OCI-LY7 (cell line): ENCODE measurements around the gene FRMPD4. TPM values are rescaled to one million over a fixed set of nuclear protein-coding genes. Genes with fewer than 3 reads are reported as not detected.

Experiments used
- BruUV-seq: library from RNA; stranded (reverse); fragments of 400-500 nt; replicated peaks from 2 replicates; lab custom pipeline; 2021; lab: Mats Ljungman, UMichigan
- CTCF ChIA-PET: fragments of 300-600 bp; sonication (Branson Sonifier 250); formaldehyde crosslinking; loops from one replicate; lab custom pipeline; 2022; ENCODE audit warnings: antibody characterized with exemption; ENCODE audit not compliant: unreplicated experiment; lab: Charles Lee
- POLR2A ChIA-PET: fragments of 300-600 bp; sonication (Branson Sonifier 250); formaldehyde crosslinking; loops from one replicate; lab custom pipeline; 2022; ENCODE audit warnings: antibody characterized with exemption; lab: Charles Lee
- DNase-seq: peaks from one replicate; pipeline ENCODE4 v3.0.0-alpha.2; 2015; ENCODE audit warnings: low spot score
- H2AFZ ChIP-seq: fragments of 200-600 bp; sonication (generic), shearing (Covaris generic); 2 replicates; pipeline ENCODE4 v1.6.1; 2014; ENCODE audit warnings: mild to moderate bottlenecking, antibody characterized with exemption, low read length, moderate library complexity
- H3K27ac ChIP-seq: fragments of 200-600 bp; sonication (generic); 2 replicates; pipeline ENCODE4 v1.5.1; 2014; ENCODE audit warnings: mixed run types, low read depth, mild to moderate bottlenecking, moderate library complexity, low read length, inconsistent platforms; ENCODE audit not compliant: poor library complexity, severe bottlenecking
- H3K36me3 ChIP-seq: fragments of 200-600 bp; sonication (generic); 2 replicates; pipeline ENCODE4 v1.6.1; 2014; ENCODE audit warnings: mild to moderate bottlenecking, antibody characterized with exemption, low read length, moderate library complexity, mixed read lengths; ENCODE audit not compliant: insufficient read depth
- H3K4me1 ChIP-seq: fragments of 200-600 bp; sonication (generic); 2 replicates; pipeline ENCODE4 v1.5.1; 2014; ENCODE audit warnings: mild to moderate bottlenecking, low read length; ENCODE audit not compliant: insufficient read depth, poor library complexity, severe bottlenecking
- H3K4me2 ChIP-seq: fragments of 200-600 bp; sonication (generic); 2 replicates; pipeline ENCODE4 v1.6.1; 2014; ENCODE audit warnings: mild to moderate bottlenecking, low read length
- H3K4me3 ChIP-seq: fragments of 200-600 bp; sonication (generic); 2 replicates; pipeline ENCODE4 v1.5.1; 2014; ENCODE audit warnings: mild to moderate bottlenecking, low read depth, low read length; ENCODE audit not compliant: poor library complexity, severe bottlenecking
- H3K79me2 ChIP-seq: fragments of 200-600 bp; sonication (generic); 2 replicates; pipeline ENCODE4 v1.6.1; 2016; ENCODE audit warnings: low read depth, mild to moderate bottlenecking, low read length, moderate library complexity, mixed read lengths; ENCODE audit not compliant: insufficient read depth
- H3K9me2 ChIP-seq: fragments of 200-600 bp; sonication (generic); 2 replicates; pipeline ENCODE4 v1.6.1; 2016; ENCODE audit warnings: mild to moderate bottlenecking, low read length, mixed read lengths; ENCODE audit not compliant: insufficient read depth
- H3K9me3 ChIP-seq: fragments of 200-600 bp; sonication (generic); 2 replicates; pipeline ENCODE4 v1.6.1; 2014; ENCODE audit warnings: mild to moderate bottlenecking, mixed run types, low read length, mixed read lengths
- H4K20me1 ChIP-seq: fragments of 200-600 bp; sonication (generic); 2 replicates; pipeline ENCODE4 v1.6.1; 2014; ENCODE audit warnings: mild to moderate bottlenecking, antibody characterized with exemption, low read length, moderate library complexity, mixed read lengths; ENCODE audit not compliant: insufficient read depth
- CTCF ChIP-seq: fragments of 200-600 bp; sonication (generic); conservative IDR thresholded peaks from 2 replicates; pipeline ENCODE4 v1.5.1; 2014; ENCODE audit warnings: mild to moderate bottlenecking, antibody characterized with exemption, low read length, moderate library complexity, mixed read lengths
- EZH2phosphoT487 ChIP-seq: fragments of 200-600 bp; sonication (generic); IDR thresholded peaks from 2 replicates; pipeline ENCODE4 v1.6.1; 2018; ENCODE audit warnings: low read depth, borderline replicate concordance, mild to moderate bottlenecking, mixed run types, antibody characterized with exemption, low read length, moderate library complexity, mixed read lengths
- intact Hi-C: fragments of 100-400 bp; cut with micrococcal nuclease; formaldehyde crosslinking; loops from one replicate; pipeline ENCODE4 v1.10.0; 2022; ENCODE audit not compliant: unreplicated experiment
- total RNA-seq, 2 experiments: library from RNA; depleted of rRNA in 1 of 2; stranded (reverse); fragments of >200 nt in 1 of 2; shearing (Covaris generic) in 1 of 2; gene quantifications; 2 replicates each; pipeline ENCODE4 v1.2.3, GENCODE V29; 2014 to 2022

Gene FRMPD4
- total RNA-seq, 2 experiments from 2014 or later = not detected

- H3K79me2 ChIP-seq = no peaks in the 10 kb centered on the region
- H3K4me3 ChIP-seq = no peak overlapping the region
- H3K9me3 ChIP-seq = no peaks in the 10 kb centered on the region
- intact Hi-C loops = no loop called here
- no peak overlapping the region for H3K27ac ChIP-seq
- ChIA-PET CTCF (no interaction called here), POLR2A (interaction anchor here (0.9 kb wide), 1 partner anchor 23 kb away, joined by 3 read pairs; no protein-coding TSS in a partner anchor)
- no peaks in the 10 kb centered on the region for H3K4me1 ChIP-seq
- no peak overlapping the region for H3K4me2 ChIP-seq
- H2AFZ ChIP-seq = no peak overlapping the region
- no peaks in the 10 kb centered on the region for H3K36me3 ChIP-seq
- H4K20me1 ChIP-seq = no peaks in the 10 kb centered on the region
- no peaks in the 10 kb centered on the region for H3K9me2 ChIP-seq
- no peak for DNase-seq
- TF ChIP-seq EZH2phosphoT487 = no peak
- no peak for TF ChIP-seq CTCF
- BruUV-seq = no TSS peak
Measured at GRCh38 chrX:12489341-12489740, 351.1 kb downstream of the FRMPD4 start.

GRCh38 chrX:12494400-12495138, 356.3 kb downstream of the FRMPD4 start:
- DNase-seq = no peak
- Histone ChIP-seq H3K79me2 (no peaks in the 10 kb centered on the region), H3K4me3 (no peak overlapping the region), H3K36me3 (no peaks in the 10 kb centered on the region), H3K9me2 (no peaks in the 10 kb centered on the region), H3K9me3 (no peaks in the 10 kb centered on the region), H3K4me2 (no peak overlapping the region), H3K4me1 (peaks cover 15% of the 10 kb centered on the region), H2AFZ (no peak overlapping the region), H4K20me1 (no peaks in the 10 kb centered on the region), H3K27ac (no peak overlapping the region)
- CTCF ChIA-PET = no interaction called here
- no peak for TF ChIP-seq CTCF
- TF ChIP-seq EZH2phosphoT487 = no peak
- BruUV-seq = no TSS peak
- POLR2A ChIA-PET = no interaction called here
- intact Hi-C loops = loop anchor here (10.0 kb wide), 1 partner anchor 270 kb away; no protein-coding TSS in a partner anchor

GRCh38 chrX:12496343-12496742, 358.1 kb downstream of the FRMPD4 start:
- CTCF ChIA-PET = no interaction called here
- H3K36me3 ChIP-seq = no peaks in the 10 kb centered on the region

More at GRCh38 chrX:12496343-12496742, 358.1 kb downstream of the FRMPD4 start:
- TF ChIP-seq CTCF (no peak), EZH2phosphoT487 (no peak)
- H3K9me2 ChIP-seq = no peaks in the 10 kb centered on the region
- no peaks in the 10 kb centered on the region for H3K79me2 ChIP-seq
- POLR2A ChIA-PET = no interaction called here
- H3K27ac ChIP-seq = no peak overlapping the region
- H3K4me2 ChIP-seq = no peak overlapping the region
- H3K4me1 ChIP-seq = peaks cover 15% of the 10 kb centered on the region
- H3K4me3 ChIP-seq = no peak overlapping the region
- intact Hi-C loops = loop anchor here (10.0 kb wide), 1 partner anchor 268 kb away; no protein-coding TSS in a partner anchor
- DNase-seq = no peak
- H3K9me3 ChIP-seq = no peaks in the 10 kb centered on the region
- no peak overlapping the region for H2AFZ ChIP-seq
- no TSS peak for BruUV-seq
- H4K20me1 ChIP-seq = no peaks in the 10 kb centered on the region
